Kidney (tissue), 14 donors: Measurements from ENCODE around the gene HYCC1. TPM values are rescaled to one million over a fixed set of nuclear protein-coding genes. Genes with fewer than 3 reads are reported as not detected.

ENCODE experiments used
- DNase-seq, 5 donors: peaks; one replicate each; pipeline ENCODE4 v3.0.0-alpha.2; 2013 to 2020
- FAIRE-seq: peaks from 2 replicates; lab custom pipeline; 2012; peaks lifted over from hg19 to GRCh38; lab: Jason Lieb, UNC
- H3K27ac ChIP-seq, 2 donors: one replicate each; pipeline ENCODE4 v1.7.0; 2013; ENCODE audit warnings: low read depth in 2 of 2, low read length in 2 of 2, inconsistent platforms in 1 of 2
- H3K27me3 ChIP-seq: one replicate; pipeline ENCODE4 v1.7.1; 2013; ENCODE audit warnings: low read length, inconsistent platforms; ENCODE audit not compliant: control insufficient read depth, insufficient read depth
- H3K36me3 ChIP-seq, 3 donors: one replicate each; pipeline versions ENCODE4 v1.7.0 to v1.7.1; 2013; ENCODE audit warnings: low read length in 3 of 3, control low read depth in 1 of 3, inconsistent platforms in 1 of 3; ENCODE audit not compliant: insufficient read depth in 3 of 3, control insufficient read depth in 2 of 3
- H3K4me1 ChIP-seq, 3 donors: one replicate each; pipeline versions ENCODE4 v1.7.0 to v1.7.1; 2013; ENCODE audit warnings: low read length in 3 of 3, inconsistent platforms in 1 of 3, low read depth in 1 of 3; ENCODE audit not compliant: control insufficient read depth in 2 of 3, insufficient read depth in 2 of 3
- H3K4me3 ChIP-seq, 3 donors: one replicate each; pipeline versions ENCODE4 v1.7.0 to v1.8.1; 2013; ENCODE audit warnings: low read length in 3 of 3, control low read depth in 1 of 3, inconsistent platforms in 1 of 3
- H3K9ac ChIP-seq, 3 donors: one replicate each; pipeline versions ENCODE4 v1.7.0 to v1.7.1; 2013; ENCODE audit warnings: low read length in 3 of 3, control low read depth in 1 of 3, inconsistent platforms in 1 of 3
- H3K9me3 ChIP-seq, 3 donors: one replicate each; pipeline versions ENCODE4 v1.7.0 to v1.7.1; 2013; ENCODE audit warnings: low read length in 3 of 3, control low read depth in 1 of 3, inconsistent platforms in 1 of 3; ENCODE audit not compliant: control insufficient read depth in 2 of 3, insufficient read depth in 1 of 3
- CTCF ChIP-seq: IDR thresholded peaks from 3 replicates; pipeline ENCODE4 v1.5.1; 2012; ENCODE audit warnings: mild to moderate bottlenecking, moderate library complexity, borderline replicate concordance; ENCODE audit not compliant: insufficient read depth; ENCODE audit errors: extremely low read depth
- intact Hi-C: fragments of 100-400 bp; cut with DNase I; formaldehyde crosslinking; loops from one replicate; pipeline ENCODE4 v1.11.1; 2022
- polyA plus RNA-seq: library from polyadenylated mRNA; stranded (reverse); fragments of 350-450 nt; fragmentation: Illumina TruSeq; extraction: RNeasy Lipid Tissue Mini Kit (QIAGEN cat#74804); gene quantifications from one replicate; pipeline ENCODE4 v1.2.3, GENCODE V29; 2014; ENCODE audit warnings: low read depth, low replicate concordance; ENCODE audit not compliant: insufficient read depth
- total RNA-seq: library from RNA; stranded (reverse); fragmentation: NEBNext Ultra II Directional; extraction: Animal tissue kit (Norgen Biotek cat#: 25700); gene quantifications from one replicate; pipeline ENCODE4 v1.2.1, GENCODE V29; 2021
- donor health status: control.
- donor health status: control.
- donor health status: control.
- donor health status: control.
- donor health status: control.
- donor health status: DM: yes; HTN: yes; CAD: no.
- donor health status: Normal renal cell carcinoma (clear cell type).

The HYCC1 gene
- total and polyA plus RNA-seq, 2 donors from 2014 or later, result 2.2 to 22.6 TPM

GRCh38 chr7:23022258-23022769, 8.4 kb upstream of the HYCC1 start:
- no peak for TF ChIP-seq CTCF
- no peaks in the 10 kb centered on the region for H3K4me1 ChIP-seq
- DNase-seq (peak in 4 of 5 donors; percentile 41 to 80 (median 68)), FAIRE-seq (no peak)
- no peak overlapping the region for H3K27ac ChIP-seq
- no peak overlapping the region for H3K9ac ChIP-seq
- no peaks in the 10 kb centered on the region for H3K36me3 ChIP-seq
- H3K27me3 ChIP-seq, result no peaks in the 10 kb centered on the region
- H3K9me3 ChIP-seq, result no peaks in the 10 kb centered on the region
- no peak overlapping the region for H3K4me3 ChIP-seq
- intact Hi-C loops, result no loop called here

- DNase-seq (no peak), FAIRE-seq (no peak)
- Histone ChIP-seq H3K4me3 (no peak overlapping the region), H3K4me1 (no peaks in the 10 kb centered on the region), H3K36me3 (no peaks in the 10 kb centered on the region), H3K27me3 (no peaks in the 10 kb centered on the region), H3K9ac (no peak overlapping the region), H3K27ac (no peak overlapping the region), H3K9me3 (no peaks in the 10 kb centered on the region)
- intact Hi-C loops, result no loop called here
- TF ChIP-seq CTCF, result no peak
These were observed 7.7 kb upstream of the HYCC1 start for GRCh38 chr7:23021596-23021995.

GRCh38 chr7:23020742-23021401, 6.9 kb upstream of the HYCC1 start:
- Histone ChIP-seq H3K36me3 (no peaks in the 10 kb centered on the region), H3K4me1 (no peaks in the 10 kb centered on the region), H3K9me3 (no peaks in the 10 kb centered on the region), H3K27ac (no peak overlapping the region), H3K4me3 (no peak overlapping the region), H3K27me3 (no peaks in the 10 kb centered on the region), H3K9ac (no peak overlapping the region)
- no peak for TF ChIP-seq CTCF
- FAIRE-seq, result no peak
- no peak for DNase-seq
- intact Hi-C loops, result no loop called here

DNA sequence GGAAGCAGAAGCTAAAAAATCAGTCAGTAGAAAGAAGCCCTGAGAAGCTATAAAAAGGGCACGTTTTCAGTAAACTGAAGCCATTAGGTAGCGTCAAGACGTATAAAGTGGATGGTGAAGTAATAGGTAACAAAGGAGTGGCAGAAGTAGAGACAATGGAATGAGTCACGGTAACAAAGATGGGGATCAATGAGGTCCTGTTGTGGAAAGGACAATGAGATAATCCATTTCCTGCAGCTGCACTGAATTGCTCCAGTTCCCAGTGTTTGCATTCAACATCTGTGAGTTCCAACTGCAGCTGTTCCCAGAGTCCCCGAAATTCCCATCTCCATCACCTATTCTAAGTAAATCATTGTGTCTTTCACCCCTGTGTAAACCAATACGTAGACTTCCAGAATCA, 4.8 kb upstream of the HYCC1 start:
- FAIRE-seq, result no peak
- Histone ChIP-seq H3K27ac (no peak overlapping the region), H3K4me3 (no peak overlapping the region), H3K4me1 (peaks cover 0 to 3% (median 0%) of the 10 kb centered on the region in 3 donors), H3K9me3 (no peaks in the 10 kb centered on the region), H3K36me3 (no peaks in the 10 kb centered on the region), H3K9ac (no peak overlapping the region), H3K27me3 (no peaks in the 10 kb centered on the region)
- no peak for DNase-seq
- no peak for TF ChIP-seq CTCF
- intact Hi-C loops, result no loop called here
